GM19043 (cell line): ENCODE data around the gene PNMA8A.
"Not testable (repeated sequence)": the region's sequence is repeated elsewhere in the genome, so short reads cannot be mapped to it uniquely, and the experiment has no call there.

Source experiments
- ATAC-seq: cut with Tn5 transposase; IDR thresholded peaks from one replicate; pipeline ENCODE4 v1.9.1; 2021; ENCODE audit warnings: low read depth; ENCODE audit not compliant: unreplicated experiment

The PNMA8A gene

GRCh38 chr19:46433470-46433869, 37.9 kb downstream of the PNMA8A start:
- not testable (repeated sequence) for ATAC-seq

- no peak for ATAC-seq
Observed at GRCh38 chr19:46431824-46432223, 39.5 kb downstream of the PNMA8A start.

GRCh38 chr19:46429999-46430398, 41.4 kb downstream of the PNMA8A start:
- ATAC-seq: no peak

GRCh38 chr19:46428239-46429135, 42.9 kb downstream of the PNMA8A start, which contains the start of gene PNMA8C:
Gene PNMA8C (minus strand): TSS chr19:46428936. CDS start chr19:46428359, 577 bp downstream.
- no peak for ATAC-seq

GRCh38 chr19:46427518-46428045, 43.8 kb downstream of the PNMA8A start:
- ATAC-seq: no peak

GRCh38 chr19:46426506-46427162, 44.7 kb downstream of the PNMA8A start:
- no peak for ATAC-seq

GRCh38 chr19:46426035-46426505, 45.3 kb downstream of the PNMA8A start:
- ATAC-seq: no peak

GRCh38 chr19:46423188-46423587, 48.2 kb downstream of the PNMA8A start:
- ATAC-seq: no peak

- no peak for ATAC-seq
Observed at GRCh38 chr19:46422344-46422743, 49.0 kb downstream of the PNMA8A start.

- no peak for ATAC-seq
Observed at GRCh38 chr19:46420056-46420455, 51.3 kb downstream of the PNMA8A start.
